GM12865 (cell line): ENCODE data around the gene TBC1D2.

Experiments
- DNase-seq: peaks from one replicate; pipeline ENCODE4 v3.0.0; 2010; ENCODE audit warnings: low read depth
- H3K4me3 ChIP-seq: 2 replicates; pipeline ENCODE4 v1.5.1; 2011; ENCODE audit warnings: mild to moderate bottlenecking, low read depth, low read length, control low read depth
- CTCF ChIP-seq: IDR thresholded peaks from 2 replicates; pipeline ENCODE4 v1.5.1; 2011; ENCODE audit warnings: low read length, control low read depth, low read depth, inconsistent platforms; ENCODE audit not compliant: insufficient read depth; ENCODE audit errors: missing control alignments

The TBC1D2 gene

GRCh38 chr9:98263080-98263479 is 7.6 kb upstream of the TBC1D2 start:
- TF ChIP-seq CTCF: no peak
- H3K4me3 ChIP-seq: no peak overlapping the region
- no peak for DNase-seq

GRCh38 chr9:98262056-98262455 is 6.6 kb upstream of the TBC1D2 start:
- no peak for TF ChIP-seq CTCF
- DNase-seq: no peak
- H3K4me3 ChIP-seq: no peak overlapping the region

- no peak overlapping the region for H3K4me3 ChIP-seq
- TF ChIP-seq CTCF: no peak
- DNase-seq: no peak
Observed at GRCh38 chr9:98260635-98261034, 5.2 kb upstream of the TBC1D2 start.

- DNase-seq: no peak
- H3K4me3 ChIP-seq: no peak overlapping the region
- no peak for TF ChIP-seq CTCF
Observed at GRCh38 chr9:98259791-98260190, 4.3 kb upstream of the TBC1D2 start.

- DNase-seq: no peak
- peak overlapping the region; percentile 89 for H3K4me3 ChIP-seq
Observed at GRCh38 chr9:98256756-98257155, 1.3 kb upstream of the TBC1D2 start.

GRCh38 chr9:98255061-98255577 is 330 bp downstream of the TBC1D2 start:
- no peak for TF ChIP-seq CTCF
- peak overlapping the region; percentile 89 for H3K4me3 ChIP-seq
- DNase-seq: no peak

More at GRCh38 chr9:98256756-98257155, 1.3 kb upstream of the TBC1D2 start:
- TF ChIP-seq CTCF: no peak
